T-helper 2 cell treated with Interferon-gamma antibody and Interleukin-4, amounts not matched to agents 100 ng/mL and 5 ng/mL, for 36 hours (primary cell): Measurements from ENCODE around the gene KISS1. TPM values are rescaled to one million over a fixed set of nuclear protein-coding genes. Genes with fewer than 3 reads are reported as not detected.

Source experiments
- intact Hi-C: fragments of 100-400 bp; cut with micrococcal nuclease; formaldehyde crosslinking; loops from one replicate; pipeline ENCODE4 v1.15.1; 2023
- total RNA-seq: library from RNA; stranded (reverse); gene quantifications from 2 replicates; pipeline ENCODE4 v1.2.3, GENCODE V29; 2022

Gene KISS1
- total RNA-seq, 1 donor from 2014 or later, result not detected

DNA sequence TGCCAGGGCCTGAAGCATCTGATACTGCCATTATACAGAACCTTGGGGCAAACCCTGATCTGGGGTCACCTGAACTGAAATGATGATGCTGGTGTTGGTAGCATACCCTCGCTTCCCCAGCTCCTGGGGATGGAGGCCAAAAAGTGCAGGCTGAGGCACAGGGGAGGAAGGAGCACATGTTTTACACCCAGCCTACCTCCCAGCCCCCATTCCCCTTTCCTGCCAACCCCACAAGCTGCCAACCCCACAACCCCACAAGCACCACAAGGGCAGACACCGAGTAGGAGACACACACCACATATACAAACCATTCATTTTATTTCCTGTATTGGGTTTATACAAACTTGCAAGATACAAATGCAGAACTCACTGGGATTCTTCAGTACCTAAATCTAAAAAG is 22.3 kb upstream of the KISS1 start:
- intact Hi-C loops, result no loop called here

DNA sequence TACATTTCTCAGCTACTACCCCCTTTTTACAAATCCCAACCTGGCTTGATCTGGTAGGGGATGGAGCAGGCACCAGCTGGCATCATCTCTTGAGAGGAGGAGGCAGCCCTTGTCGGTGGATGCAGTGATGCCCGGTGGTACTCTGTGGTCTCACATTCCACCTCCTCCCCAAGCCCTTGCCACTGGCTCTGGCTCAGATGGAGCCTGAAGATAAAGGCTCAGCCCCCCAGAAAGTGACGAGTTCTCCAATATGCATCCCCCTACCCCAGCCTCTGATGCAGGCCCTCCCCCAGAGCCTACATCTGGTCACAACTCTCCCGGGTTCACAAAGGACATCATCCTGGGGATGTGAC is 21.3 kb upstream of the KISS1 start:
- intact Hi-C loops, result no loop called here

DNA sequence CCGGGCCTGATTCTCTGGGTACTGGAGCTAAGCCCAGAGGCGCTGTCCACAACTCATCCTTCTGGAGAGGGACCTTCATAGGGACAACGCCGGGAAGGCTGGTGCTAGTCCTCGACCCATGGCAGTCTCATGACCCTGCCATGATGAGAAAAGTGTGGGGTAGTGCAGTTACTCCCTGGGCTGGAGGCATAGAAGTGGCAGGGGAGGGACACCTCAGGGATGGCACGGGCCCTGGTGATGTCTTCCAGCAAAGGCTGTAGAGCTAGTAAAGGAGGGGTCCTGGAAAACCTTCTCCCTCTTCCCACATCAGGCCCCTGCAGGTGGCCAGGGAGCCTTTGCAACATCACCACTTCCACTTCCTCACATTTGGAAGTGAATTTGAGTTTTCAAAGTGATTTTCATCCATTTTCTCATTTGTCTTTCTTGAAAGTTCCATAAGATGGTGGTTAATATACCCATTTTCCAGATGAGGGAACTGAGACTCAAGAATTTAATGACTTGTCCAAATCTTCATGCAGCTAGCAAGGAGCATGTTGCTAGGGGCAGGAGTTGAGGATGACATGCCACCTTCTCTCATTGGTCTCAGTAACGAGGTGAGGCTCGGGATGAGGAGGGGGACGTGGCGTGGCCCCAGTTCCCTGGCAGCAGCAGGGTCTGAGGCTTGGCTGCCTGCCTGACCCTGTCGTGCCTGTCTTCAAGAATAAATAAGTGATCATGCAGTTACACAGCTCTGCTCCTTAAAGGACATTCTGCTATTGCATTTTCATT is 20.8 kb upstream of the KISS1 start:
- intact Hi-C loops, result no loop called here

DNA sequence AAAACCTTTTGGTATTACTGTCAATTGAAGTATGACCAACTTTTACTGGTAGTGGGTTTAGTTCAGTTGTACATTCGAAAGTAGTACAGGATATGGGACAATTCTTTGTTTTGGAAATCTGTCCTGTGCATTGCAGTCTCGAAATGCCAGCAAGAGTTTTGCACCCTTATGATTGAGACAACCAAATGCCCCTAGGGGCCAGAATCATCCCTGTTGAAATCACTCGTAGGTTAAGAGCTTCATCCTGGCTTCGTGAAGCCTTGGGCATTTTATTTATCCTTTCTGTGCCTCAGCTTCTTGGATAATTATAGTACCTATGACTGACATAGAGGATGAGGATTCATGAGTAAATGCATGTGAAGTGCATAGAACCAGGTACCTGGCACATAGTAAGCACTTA is 19.9 kb upstream of the KISS1 start:
- intact Hi-C loops, result no loop called here

DNA sequence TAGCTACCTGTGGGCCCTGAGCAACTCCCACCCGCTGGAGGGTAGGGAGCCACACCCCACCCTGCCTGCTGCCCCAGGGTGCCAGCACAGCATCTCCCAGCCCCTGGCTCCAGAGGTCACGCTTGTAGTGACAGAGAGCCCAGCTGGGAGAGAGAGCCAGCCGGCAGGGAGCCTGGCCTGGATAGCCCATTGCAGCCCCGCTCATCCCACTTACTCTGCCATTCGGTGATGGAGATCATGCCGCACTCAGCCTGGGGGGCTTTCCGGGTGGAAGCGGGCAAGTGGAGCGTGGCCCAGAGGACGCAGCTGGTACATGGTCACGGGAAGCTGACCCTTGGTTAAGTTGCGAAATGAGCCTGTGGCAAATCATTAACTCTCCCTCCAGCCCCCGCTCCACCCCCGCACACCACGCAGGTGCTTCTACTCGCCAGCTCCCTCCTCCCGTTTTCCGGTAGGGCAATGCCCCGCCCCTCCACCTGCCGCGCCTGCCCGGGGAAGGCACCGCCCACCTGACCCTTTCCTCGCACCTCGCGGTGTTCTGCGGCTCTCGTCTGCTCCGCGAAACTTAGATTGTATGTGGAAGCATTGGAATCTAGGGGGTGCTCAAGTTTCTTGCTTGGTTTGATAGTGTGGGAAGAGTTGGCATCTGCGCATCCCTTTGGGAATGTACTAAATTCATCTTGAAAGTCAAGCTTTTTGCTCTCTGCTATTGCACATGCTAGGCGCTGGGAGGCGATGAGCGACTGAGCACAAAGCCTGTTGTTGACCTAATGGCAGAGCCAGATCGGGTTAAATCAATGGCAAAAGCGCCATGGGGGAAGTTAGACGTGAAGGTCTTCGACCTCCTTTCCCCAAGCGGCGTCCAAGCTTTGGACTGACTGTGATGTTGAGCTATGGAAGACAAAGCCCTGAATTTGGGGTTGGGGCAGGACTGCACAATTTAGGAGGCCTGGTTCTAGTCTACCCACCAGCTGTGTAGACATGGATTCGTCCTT is 17.7 kb upstream of the KISS1 start, which contains the start of gene GOLT1A:
Gene GOLT1A (minus strand): TSS at position 321 of the 995 bp plus-strand sequence. CDS start 82 bp downstream, at position 239.
- intact Hi-C loops, result loop anchor here (2.0 kb wide), 1 partner anchor 149 kb away; no protein-coding TSS in a partner anchor

DNA sequence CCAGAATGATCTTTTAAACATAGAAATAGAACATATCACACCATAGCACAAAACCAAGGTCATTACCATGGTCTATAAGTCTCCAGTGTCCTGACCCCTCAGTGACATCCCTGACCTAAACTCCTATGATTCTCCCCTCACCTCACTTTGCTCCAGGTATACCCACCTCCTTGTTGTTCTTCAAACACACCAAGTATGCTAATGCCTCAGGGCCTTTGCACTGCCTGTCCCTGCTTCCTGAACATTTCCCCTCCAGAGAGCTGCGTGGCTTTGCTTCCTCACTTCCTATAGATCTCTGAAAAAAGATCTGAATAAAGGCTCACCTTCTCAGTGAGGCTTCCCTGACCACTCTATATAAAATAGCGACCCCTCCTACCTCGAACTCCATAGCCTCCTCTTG is 16.4 kb upstream of the KISS1 start:
- intact Hi-C loops, result no loop called here

DNA sequence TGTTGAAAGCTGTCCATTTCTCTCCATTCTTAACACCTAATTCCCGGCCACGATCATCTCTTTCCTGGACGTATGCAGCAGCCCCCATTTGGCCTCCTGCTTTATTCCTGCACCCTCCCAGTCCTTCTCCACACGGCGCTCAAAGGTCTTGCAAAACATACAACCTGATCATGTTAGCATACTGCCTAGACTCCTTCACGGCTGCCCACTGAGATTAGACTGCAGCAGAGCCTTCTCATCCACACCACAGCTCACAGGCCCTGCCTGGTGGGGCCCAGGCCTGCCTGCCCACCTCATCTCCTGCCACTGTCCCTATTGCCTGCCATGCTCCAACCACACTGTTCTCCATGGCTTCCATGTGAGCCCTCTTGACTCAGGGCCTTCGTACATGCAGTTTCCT is 14.8 kb upstream of the KISS1 start:
- intact Hi-C loops, result no loop called here

DNA sequence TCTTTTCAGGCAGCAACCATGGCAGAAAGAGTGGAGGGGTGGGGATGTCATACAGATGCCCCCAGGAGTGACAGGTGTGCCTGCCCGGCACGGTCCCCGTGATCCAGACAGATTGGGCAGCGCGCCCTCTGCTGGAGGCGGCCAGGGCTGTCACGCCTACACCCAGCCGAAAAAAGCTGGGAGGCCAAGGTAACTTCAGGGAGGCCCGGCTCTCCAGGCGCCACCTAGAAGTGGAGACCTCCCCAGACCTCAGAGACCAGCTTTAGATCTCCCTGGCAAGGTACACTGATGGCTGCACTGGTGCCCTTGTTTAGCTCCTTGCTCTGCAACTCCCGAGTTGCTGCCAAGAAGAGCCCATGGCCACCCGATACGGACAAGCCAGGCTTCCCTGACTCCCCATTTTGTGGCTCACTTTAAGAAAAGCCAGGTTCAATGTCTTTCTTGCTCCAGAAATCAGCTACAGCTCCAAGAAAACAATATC is 10.9 kb upstream of the KISS1 start:
- intact Hi-C loops, result loop anchor here (1.0 kb wide), 2 partner anchors 45 to 346 kb away; partner anchors contain the start of gene SNRPE

DNA sequence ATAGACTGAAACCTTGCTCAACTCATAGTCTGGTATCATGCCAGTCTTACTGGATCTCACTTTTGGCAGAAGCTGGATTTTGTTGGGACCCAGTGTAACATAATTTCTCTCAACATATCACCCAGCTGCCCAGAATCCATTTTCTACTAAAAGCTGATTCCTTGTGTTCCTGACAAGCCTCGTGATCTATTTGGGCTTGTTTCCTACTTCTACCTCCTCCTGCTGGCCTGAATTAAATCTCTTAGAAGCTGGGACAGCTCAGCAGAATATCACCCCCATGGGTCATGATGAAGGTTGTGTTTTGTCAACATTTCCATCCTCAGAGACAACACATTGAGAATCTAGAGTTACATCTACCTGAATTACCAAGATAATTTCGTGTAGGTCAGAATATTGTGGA is 9.8 kb upstream of the KISS1 start:
- intact Hi-C loops, result no loop called here

DNA sequence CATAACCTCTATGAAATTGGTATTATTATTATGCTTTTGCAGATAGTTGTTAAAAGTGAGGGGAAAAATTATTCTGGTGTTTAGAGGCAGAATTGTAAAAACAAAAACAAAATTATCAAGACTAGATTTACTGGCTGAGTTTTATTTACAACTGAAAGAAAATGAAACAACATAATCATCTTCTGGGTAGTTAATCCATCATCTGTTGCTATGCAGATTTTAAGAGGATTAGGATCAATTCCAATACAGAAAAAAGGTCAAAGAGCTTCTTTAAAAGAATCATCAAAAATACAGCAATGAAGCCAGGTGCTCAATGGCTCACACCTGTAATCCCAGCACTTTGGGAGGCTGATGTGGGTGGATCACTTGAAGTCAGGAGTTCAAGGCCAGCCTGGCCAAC is 9.2 kb upstream of the KISS1 start:
- intact Hi-C loops, result no loop called here

DNA sequence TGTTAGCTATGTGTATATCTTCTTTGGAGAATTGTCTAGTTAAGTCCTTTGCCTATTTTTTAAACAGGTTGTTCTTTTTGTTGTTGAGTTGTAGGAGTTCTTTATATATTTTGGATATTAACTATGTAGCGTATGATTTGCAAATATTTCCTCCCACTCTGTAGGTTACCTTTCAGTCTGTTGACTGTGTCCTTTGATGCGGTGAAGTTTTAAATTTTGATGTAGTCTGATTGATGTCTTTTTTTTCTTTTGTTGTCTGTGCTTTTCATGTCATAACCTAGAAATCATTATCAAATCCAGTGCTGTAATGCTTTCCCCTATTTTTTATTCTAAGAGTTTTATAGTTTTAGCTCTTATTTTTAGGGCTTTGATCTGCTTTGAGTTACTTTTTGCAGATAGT is 8.7 kb upstream of the KISS1 start:
- intact Hi-C loops, result no loop called here

DNA sequence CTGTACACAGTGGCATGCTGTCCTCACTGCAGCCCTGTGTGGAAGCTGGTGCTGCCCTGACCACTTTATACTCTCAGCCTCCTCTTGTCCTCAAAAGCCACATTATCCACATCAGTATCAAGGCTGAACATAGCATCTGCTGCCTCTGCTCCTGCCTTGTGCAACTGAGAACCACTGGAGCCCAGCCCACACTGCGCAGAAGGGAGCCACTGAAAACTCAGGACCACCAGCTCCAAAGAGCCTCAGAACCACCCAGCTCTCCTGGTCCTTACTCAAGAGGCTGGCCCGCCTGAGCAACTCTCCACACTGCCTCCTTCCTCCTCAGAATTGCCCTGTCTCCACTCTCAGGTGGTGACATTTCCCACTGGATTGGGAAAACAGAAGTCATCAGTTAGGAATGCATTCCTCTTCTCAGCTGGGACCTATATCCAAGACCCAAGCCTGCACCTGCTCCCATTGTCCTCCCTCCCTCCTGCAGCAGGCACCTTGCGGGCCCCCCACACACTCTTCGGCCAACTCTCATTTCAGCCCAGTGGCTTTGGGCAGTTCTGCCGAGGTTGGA is 7.0 kb upstream of the KISS1 start:
- intact Hi-C loops, result no loop called here

DNA sequence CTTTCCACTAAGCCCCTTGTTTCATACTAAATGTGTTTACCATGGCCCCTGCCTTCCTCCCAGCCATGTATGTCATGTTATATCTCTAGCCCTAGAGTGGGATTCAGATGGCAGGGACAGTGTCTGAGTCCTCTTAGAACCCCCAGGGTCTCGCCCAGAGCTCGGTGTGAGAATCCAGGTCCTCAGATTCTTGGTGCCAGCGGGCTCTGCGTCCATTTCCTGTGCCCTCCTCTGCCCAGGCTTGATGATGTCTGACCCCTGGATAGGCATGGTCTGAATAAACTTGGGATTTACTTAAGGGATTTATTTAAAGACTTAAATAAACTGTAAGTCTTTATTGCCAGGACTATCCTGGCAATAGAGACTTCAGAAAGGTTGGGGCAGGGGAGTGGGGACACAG is 6.2 kb upstream of the KISS1 start:
- intact Hi-C loops, result no loop called here

DNA sequence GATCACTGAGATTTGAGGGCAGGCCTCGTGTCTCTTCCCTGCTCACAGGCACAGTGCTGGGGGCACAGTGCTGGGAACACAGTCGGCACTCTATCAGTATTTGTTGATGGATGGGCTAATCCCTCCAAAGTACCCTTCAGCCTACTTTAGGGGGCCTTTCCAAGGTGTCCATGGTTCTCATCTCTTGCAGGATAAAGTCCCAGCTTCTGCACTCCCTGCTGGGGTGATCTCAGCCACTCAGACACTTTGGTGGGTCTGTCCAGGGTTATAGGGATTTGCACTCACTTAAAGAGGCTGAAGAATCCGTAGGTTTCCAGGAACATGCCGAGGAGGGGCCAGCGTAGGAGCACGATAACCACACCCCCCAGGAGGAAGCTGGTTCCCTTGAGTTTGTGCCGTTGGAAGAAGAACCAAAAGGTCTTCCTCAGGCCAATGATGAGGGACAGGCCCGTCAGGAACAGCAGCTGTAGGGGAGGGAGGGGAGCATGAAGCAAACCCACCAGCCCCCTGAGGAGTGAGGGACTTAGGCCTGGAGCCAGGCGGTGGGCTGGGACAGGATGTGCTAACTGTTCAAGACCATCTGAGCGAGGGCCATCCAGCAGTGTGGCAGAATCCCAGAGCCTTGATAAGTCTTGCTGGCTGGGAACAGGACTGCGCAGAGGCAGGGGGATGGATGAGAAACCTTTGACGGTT is 5.2 kb upstream of the KISS1 start:
- intact Hi-C loops, result no loop called here

DNA sequence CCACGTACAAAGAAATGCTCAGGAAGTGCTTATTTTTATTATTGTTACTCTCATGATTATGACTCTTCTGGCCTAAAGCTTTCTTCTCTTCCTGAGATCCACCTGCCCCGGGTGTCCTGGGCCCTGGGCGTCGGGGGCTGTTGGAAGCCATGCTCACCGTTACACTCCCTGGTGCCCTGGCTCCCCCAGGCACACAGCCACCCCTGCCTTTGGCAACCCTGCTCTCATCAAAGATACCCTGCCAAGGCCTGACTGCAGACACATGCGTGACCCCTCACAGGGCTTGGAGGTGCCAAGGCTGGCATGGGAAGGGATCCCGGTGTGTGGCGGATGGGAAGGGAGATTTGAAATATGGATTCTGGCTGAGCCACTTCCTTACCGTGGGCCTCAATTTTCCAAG is 3.3 kb upstream of the KISS1 start:
- intact Hi-C loops, result no loop called here

DNA sequence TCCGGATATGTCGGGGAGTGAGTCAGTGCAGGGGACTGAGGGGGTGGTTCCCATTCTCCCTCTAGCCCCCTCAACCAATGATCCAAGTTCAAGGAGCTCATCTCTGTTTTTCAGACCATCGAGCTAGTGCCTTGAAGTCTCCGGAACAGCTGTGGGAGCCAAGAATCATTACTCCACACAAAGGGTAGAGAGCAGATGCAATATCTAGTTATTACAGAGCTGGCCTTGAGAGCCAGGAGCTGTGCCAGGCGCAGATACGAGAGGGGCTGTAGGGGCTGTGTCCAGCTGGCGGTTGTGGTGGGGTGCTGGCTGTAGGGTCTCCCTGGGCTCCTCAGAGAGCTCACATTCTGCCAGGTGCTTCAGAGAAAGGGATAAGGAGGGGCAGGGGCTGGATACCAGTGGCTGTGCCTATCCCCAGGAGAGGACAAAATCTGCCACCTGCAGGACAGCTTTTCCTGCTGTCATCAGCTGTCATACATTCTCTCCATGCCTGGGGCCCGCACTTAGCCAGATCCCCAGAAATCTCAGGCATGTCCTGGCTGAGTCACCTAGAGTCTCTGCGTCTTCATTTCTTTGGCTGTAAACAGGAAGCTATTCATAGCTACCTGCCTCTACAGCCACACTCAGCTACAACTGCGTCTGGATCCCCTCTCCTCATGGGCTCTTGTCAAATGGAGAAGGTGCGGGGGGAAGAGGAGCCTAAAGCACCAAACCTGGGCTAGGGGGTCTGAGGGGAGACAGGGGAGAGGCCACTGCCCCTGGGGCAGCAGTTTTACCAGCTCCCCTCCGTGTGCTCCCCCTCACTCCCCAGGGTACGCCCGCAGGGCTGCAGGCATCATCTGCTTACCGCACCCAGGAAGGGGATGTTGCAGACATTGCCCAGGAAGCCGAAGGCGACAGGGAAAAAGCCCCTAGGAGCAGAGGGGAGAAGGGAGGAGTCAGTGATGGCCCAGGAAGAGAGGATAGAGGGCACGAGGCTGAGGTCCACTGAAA is 2.4 kb upstream of the KISS1 start:
- intact Hi-C loops, result no loop called here

DNA sequence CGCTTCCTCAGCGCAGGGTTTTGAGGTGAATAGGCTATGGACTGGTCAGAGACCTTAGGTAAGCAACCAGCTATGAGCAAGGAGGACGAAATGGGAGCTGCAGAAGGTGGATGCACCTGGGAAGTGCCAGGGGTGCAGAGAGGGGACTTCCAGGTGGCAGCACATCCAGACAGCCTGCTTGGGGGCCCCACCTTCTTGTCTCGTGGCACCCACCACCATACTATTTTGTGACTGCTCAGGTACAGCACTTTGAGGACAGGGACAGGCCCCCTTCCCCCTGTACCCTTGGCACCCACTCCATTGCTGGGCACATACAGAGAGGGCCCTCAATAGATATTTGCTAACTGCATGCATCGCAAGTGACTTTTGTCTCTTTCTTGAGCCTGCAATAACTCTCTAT is 777 bp upstream of the KISS1 start:
- intact Hi-C loops, result no loop called here

DNA sequence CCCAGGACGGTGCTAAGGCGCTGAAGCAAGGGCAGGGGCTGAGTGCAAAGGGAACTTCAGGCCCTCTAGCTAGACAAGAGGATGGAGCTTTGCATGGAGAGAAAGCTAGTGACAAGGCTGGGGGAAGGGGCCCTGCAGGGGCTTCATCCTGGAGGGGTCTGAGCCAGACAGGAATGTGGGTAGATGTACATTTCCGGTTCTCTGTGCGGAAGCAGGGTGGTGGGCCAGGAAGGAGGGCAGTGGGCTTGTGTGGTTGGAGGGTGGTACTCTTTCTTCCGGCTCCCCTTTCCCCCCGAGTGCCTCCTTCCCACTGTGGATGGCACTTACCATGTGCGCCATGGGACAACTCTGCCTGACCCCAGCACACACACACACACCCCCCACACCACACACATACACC is 1.5 kb downstream of the KISS1 start:
- intact Hi-C loops, result no loop called here

DNA sequence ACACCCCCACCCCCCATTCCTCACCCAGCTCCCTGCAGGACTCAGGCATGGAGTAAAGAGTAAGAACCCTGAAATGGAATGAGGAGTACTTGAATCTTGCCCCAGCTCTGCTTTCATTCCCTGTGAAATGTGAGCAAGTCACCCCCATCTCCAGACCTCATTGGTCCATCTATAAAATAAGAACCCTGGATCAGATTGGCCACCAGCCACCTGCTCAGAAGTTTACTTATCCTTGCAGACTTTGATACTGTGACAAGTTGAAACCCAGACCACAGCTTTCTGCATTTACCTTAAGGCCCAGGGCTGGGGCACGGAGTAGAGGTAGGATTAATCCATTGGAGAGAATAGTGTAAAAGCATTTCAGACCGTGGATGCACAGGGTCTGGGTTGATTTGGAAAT is 2.2 kb downstream of the KISS1 start:
- intact Hi-C loops, result no loop called here
